ENCODE measurements around the gene RARB. TPM values are rescaled to one million over a fixed set of nuclear protein-coding genes. Genes with fewer than 3 reads are reported as not detected.

Gene RARB
- total and polyA plus RNA-seq, 4 donors, result 1.5 to 24.5 (median 4.1) TPM

GRCh38 chr3:25457671-25458419 lies 29.8 kb downstream of the RARB start:
- DNase-seq, result no peak
- TF ChIP-seq CTCF (IDR thresholded peaks at IDR 0.05; ENCODE audit: control extremely low read depth, extremely low read depth), result no peak
- Histone ChIP-seq H3K9ac (ENCODE audit: insufficient read depth in 1 of 2, low read length in 2 of 2) (peak overlapping the region in 1 of 2 donors; percentile 23), H3K4me3 (no peak overlapping the region), H3K27me3 (ENCODE audit: control insufficient read depth in 3 of 3, insufficient read depth in 3 of 3, low read length in 2 of 3) (no peaks in the 10 kb centered on the region), H3K27ac (ENCODE audit: low read depth in 1 of 2, low read length in 1 of 2) (peak overlapping the region in 1 of 2 donors; percentile 61), H3K9me3 (ENCODE audit: control insufficient read depth in 4 of 4, insufficient read depth in 3 of 4, low read length in 3 of 4) (peaks cover 0 to 2% (median 0%) of the 10 kb centered on the region in 4 donors), H3K4me1 (ENCODE audit: control insufficient read depth in 5 of 5, insufficient read depth in 5 of 5, low read length in 5 of 5) (peaks cover 4 to 58% (median 25%) of the 10 kb centered on the region in 5 donors), H3K36me3 (ENCODE audit: control insufficient read depth in 4 of 4, insufficient read depth in 4 of 4, low read length in 4 of 4) (peaks cover 0 to 9% (median 6%) of the 10 kb centered on the region in 4 donors)
- no peak for ATAC-seq (ENCODE audit: insufficient read depth, low FRiP score)
- 60 to 75% methylated on average over 7 of the region's 7 CpGs for WGBS, 2 donors

GRCh38 chr3:25458420-25458814 lies 30.4 kb downstream of the RARB start:
- H3K27me3 ChIP-seq (ENCODE audit: control insufficient read depth in 3 of 3, insufficient read depth in 3 of 3, low read length in 2 of 3), result no peaks in the 10 kb centered on the region
- TF ChIP-seq CTCF (IDR thresholded peaks at IDR 0.05; ENCODE audit: control extremely low read depth, extremely low read depth), result no peak
- no peak overlapping the region for H3K4me3 ChIP-seq
- peaks cover 6 to 55% (median 25%) of the 10 kb centered on the region in 5 donors for H3K4me1 ChIP-seq (ENCODE audit: control insufficient read depth in 5 of 5, insufficient read depth in 5 of 5, low read length in 5 of 5)
- H3K27ac ChIP-seq (ENCODE audit: low read depth in 1 of 2, low read length in 1 of 2), result peak overlapping the region in 1 of 2 donors; percentile 14
- H3K9me3 ChIP-seq (ENCODE audit: control insufficient read depth in 4 of 4, insufficient read depth in 3 of 4, low read length in 3 of 4), result peaks cover 0 to 2% (median 0%) of the 10 kb centered on the region in 4 donors
- H3K36me3 ChIP-seq (ENCODE audit: control insufficient read depth in 4 of 4, insufficient read depth in 4 of 4, low read length in 4 of 4), result peaks cover 0 to 9% (median 6%) of the 10 kb centered on the region in 4 donors
- H3K9ac ChIP-seq (ENCODE audit: insufficient read depth in 1 of 2, low read length in 2 of 2), result no peak overlapping the region
- DNase-seq (no peak), ATAC-seq (ENCODE audit: insufficient read depth, low FRiP score) (no peak)
- 53 to 76% methylated on average over 2 of the region's 2 CpGs for WGBS, 2 donors

- Histone ChIP-seq H3K4me1 (ENCODE audit: control insufficient read depth in 5 of 5, insufficient read depth in 5 of 5, low read length in 5 of 5) (peaks cover 4 to 41% (median 20%) of the 10 kb centered on the region in 5 donors), H3K9me3 (ENCODE audit: control insufficient read depth in 4 of 4, insufficient read depth in 3 of 4, low read length in 3 of 4) (peaks cover 0 to 2% (median 0%) of the 10 kb centered on the region in 4 donors), H3K4me3 (no peak overlapping the region), H3K36me3 (ENCODE audit: control insufficient read depth in 4 of 4, insufficient read depth in 4 of 4, low read length in 4 of 4) (peaks cover 0 to 9% (median 7%) of the 10 kb centered on the region in 4 donors), H3K27me3 (ENCODE audit: control insufficient read depth in 3 of 3, insufficient read depth in 3 of 3, low read length in 2 of 3) (no peaks in the 10 kb centered on the region), H3K9ac (ENCODE audit: insufficient read depth in 1 of 2, low read length in 2 of 2) (no peak overlapping the region), H3K27ac (ENCODE audit: low read depth in 1 of 2, low read length in 1 of 2) (no peak overlapping the region)
- WGBS, 2 donors, result 21 to 44% methylated on average over 2 of the region's 2 CpGs
- no peak for TF ChIP-seq CTCF (IDR thresholded peaks at IDR 0.05; ENCODE audit: control extremely low read depth, extremely low read depth)
- DNase-seq, result no peak
- no peak for ATAC-seq (ENCODE audit: insufficient read depth, low FRiP score)
Observed at GRCh38 chr3:25460751-25461150, 32.7 kb downstream of the RARB start.
